Thyroid gland (tissue), 4 donors: ENCODE results near the gene KCNQ1. TPM values are rescaled to one million over a fixed set of nuclear protein-coding genes. Genes with fewer than 3 reads are reported as not detected.

ENCODE experiments used
- DNase-seq, 2 donors: peaks; one replicate each; pipeline ENCODE4 v3.0.0-alpha.2; 2019
- H3K27ac ChIP-seq, 3 donors: fragments of 200-600 bp; sonication (generic); 1 replicate in 2 of 3; 2 replicates in 1 of 3; pipeline ENCODE4 v1.5.1; 2016 to 2019; ENCODE audit warnings: mild to moderate bottlenecking in 1 of 3, moderate library complexity in 1 of 3
- H3K27me3 ChIP-seq: fragments of 200-600 bp; sonication (generic); one replicate; pipeline ENCODE4 v1.5.1; 2019
- H3K36me3 ChIP-seq, 2 donors: fragments of 200-600 bp; sonication (generic); one replicate each; pipeline ENCODE4 v1.5.1; 2016 to 2019
- H3K4me1 ChIP-seq, 2 donors: fragments of 200-600 bp; sonication (generic); one replicate each; pipeline ENCODE4 v1.5.1; 2017 to 2019
- H3K4me3 ChIP-seq, 3 donors: fragments of 200-600 bp; sonication (generic); replicated peaks in 1 of 3; 1 replicate in 2 of 3; 2 replicates in 1 of 3; pipeline ENCODE4 v1.5.1; 2016; ENCODE audit warnings: mild to moderate bottlenecking in 1 of 3
- H3K9me3 ChIP-seq: fragments of 200-600 bp; sonication (generic); one replicate; pipeline ENCODE4 v1.5.1; 2017
- POLR2A ChIP-seq, 2 donors: fragments of 450-650 bp; IDR thresholded peaks; one replicate each; pipeline ENCODE4 v1.6.1; 2017; ENCODE audit warnings: antibody characterized with exemption in 2 of 2, mild to moderate bottlenecking in 2 of 2, moderate library complexity in 1 of 2
- WGBS, 2 donors: methylation state at CpG; one replicate each; pipeline ENCODE4 v1.1.5; 2017; 5-methylcytosine and 5-hydroxymethylcytosine counted together
- intact Hi-C: fragments of 100-400 bp; cut with DNase I; formaldehyde crosslinking; loops from one replicate; pipeline ENCODE4 v1.15.1; 2023
- total RNA-seq, 4 donors: library from RNA; depleted of rRNA; stranded (reverse); fragments of >200 nt; gene quantifications; one replicate each; pipeline ENCODE4 v1.2.3, GENCODE V29; 2016
- TF ChIP-seq, protein P1 (sequence below), 6 experiments: fragments of 200-600 bp in 3 of 6; fragments of 450-650 bp in 3 of 6; sonication (generic) in 3 of 6; IDR thresholded peaks; one replicate each; pipeline ENCODE4 v1.5.1; 2016 to 2019; ENCODE audit warnings: antibody characterized with exemption in 6 of 6, mild to moderate bottlenecking in 2 of 6, inconsistent platforms in 1 of 6, moderate library complexity in 1 of 6

KCNQ1 gene
- total RNA-seq, 4 donors from 2014 or later = 51.3 to 103 (median 97.8) TPM

- no peak for DNase-seq
- Histone ChIP-seq H3K4me1 (no peaks in the 10 kb centered on the region), H3K9me3 (no peaks in the 10 kb centered on the region), H3K36me3 (no peaks in the 10 kb centered on the region), H3K4me3 (no peak overlapping the region), H3K27me3 (no peaks in the 10 kb centered on the region), H3K27ac (no peak overlapping the region)
- intact Hi-C loops = no loop called here
- TF ChIP-seq, protein P1, sequence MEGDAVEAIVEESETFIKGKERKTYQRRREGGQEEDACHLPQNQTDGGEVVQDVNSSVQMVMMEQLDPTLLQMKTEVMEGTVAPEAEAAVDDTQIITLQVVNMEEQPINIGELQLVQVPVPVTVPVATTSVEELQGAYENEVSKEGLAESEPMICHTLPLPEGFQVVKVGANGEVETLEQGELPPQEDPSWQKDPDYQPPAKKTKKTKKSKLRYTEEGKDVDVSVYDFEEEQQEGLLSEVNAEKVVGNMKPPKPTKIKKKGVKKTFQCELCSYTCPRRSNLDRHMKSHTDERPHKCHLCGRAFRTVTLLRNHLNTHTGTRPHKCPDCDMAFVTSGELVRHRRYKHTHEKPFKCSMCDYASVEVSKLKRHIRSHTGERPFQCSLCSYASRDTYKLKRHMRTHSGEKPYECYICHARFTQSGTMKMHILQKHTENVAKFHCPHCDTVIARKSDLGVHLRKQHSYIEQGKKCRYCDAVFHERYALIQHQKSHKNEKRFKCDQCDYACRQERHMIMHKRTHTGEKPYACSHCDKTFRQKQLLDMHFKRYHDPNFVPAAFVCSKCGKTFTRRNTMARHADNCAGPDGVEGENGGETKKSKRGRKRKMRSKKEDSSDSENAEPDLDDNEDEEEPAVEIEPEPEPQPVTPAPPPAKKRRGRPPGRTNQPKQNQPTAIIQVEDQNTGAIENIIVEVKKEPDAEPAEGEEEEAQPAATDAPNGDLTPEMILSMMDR (IDR thresholded peaks at IDR 0.05) = no peak
- TF ChIP-seq POLR2A (IDR thresholded peaks at IDR 0.05) = no peak
- WGBS, 2 donors = 89 to 94% methylated on average over 8 to 11 of the region's 11 CpGs
Observed at GRCh38 chr11:2665526-2666400, 221.0 kb downstream of the KCNQ1 start.

DNA sequence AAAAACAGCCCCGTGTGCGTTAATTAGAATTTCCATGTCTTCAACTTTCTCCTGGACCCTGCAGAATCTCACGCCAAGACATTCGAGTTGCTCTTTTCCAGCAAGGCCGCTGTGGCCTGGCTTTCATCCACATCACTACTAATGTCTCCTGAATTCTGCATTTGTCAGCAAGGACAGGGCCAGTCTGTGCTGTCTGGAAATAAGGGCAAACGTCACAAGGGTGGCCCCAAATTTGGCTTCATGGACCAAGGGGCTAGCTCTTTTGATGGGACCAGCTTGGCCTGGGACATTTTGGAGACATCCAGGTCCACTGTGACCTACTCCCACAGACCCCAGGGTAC, 221.6 kb downstream of the KCNQ1 start:
- TF ChIP-seq, protein P1 (IDR thresholded peaks at IDR 0.05) = no peak
- TF ChIP-seq POLR2A (IDR thresholded peaks at IDR 0.05) = no peak
- Histone ChIP-seq H3K4me3 (no peak overlapping the region), H3K4me1 (no peaks in the 10 kb centered on the region), H3K9me3 (no peaks in the 10 kb centered on the region), H3K36me3 (no peaks in the 10 kb centered on the region), H3K27me3 (no peaks in the 10 kb centered on the region), H3K27ac (no peak overlapping the region)
- intact Hi-C loops = no loop called here
- 79 to 84% methylated on average over 6 of the region's 6 CpGs for WGBS, 2 donors
- no peak for DNase-seq

- H3K4me1 ChIP-seq = no peaks in the 10 kb centered on the region
- no peaks in the 10 kb centered on the region for H3K27me3 ChIP-seq
- no peaks in the 10 kb centered on the region for H3K9me3 ChIP-seq
- WGBS, 2 donors = 76 to 90% methylated on average over 15 of the region's 15 CpGs
- TF ChIP-seq, protein P1 (IDR thresholded peaks at IDR 0.05) = no peak
- TF ChIP-seq POLR2A (IDR thresholded peaks at IDR 0.05) = no peak
- intact Hi-C loops = no loop called here
- no peak for DNase-seq
- H3K36me3 ChIP-seq = no peaks in the 10 kb centered on the region
- H3K4me3 ChIP-seq = no peak overlapping the region
- H3K27ac ChIP-seq = no peak overlapping the region
Observed at GRCh38 chr11:2666828-2667570, 222.2 kb downstream of the KCNQ1 start.

GRCh38 chr11:2667940-2668339, 223.1 kb downstream of the KCNQ1 start:
- Histone ChIP-seq H3K27me3 (no peaks in the 10 kb centered on the region), H3K27ac (no peak overlapping the region), H3K36me3 (no peaks in the 10 kb centered on the region), H3K4me1 (peaks cover 0 to 1% of the 10 kb centered on the region in 2 donors), H3K4me3 (no peak overlapping the region), H3K9me3 (no peaks in the 10 kb centered on the region)
- 93 to 97% methylated on average over 2 of the region's 2 CpGs for WGBS, 2 donors
- intact Hi-C loops = no loop called here
- DNase-seq = no peak
- TF ChIP-seq, protein P1 (IDR thresholded peaks at IDR 0.05) = no peak
- no peak for TF ChIP-seq POLR2A (IDR thresholded peaks at IDR 0.05)

DNA sequence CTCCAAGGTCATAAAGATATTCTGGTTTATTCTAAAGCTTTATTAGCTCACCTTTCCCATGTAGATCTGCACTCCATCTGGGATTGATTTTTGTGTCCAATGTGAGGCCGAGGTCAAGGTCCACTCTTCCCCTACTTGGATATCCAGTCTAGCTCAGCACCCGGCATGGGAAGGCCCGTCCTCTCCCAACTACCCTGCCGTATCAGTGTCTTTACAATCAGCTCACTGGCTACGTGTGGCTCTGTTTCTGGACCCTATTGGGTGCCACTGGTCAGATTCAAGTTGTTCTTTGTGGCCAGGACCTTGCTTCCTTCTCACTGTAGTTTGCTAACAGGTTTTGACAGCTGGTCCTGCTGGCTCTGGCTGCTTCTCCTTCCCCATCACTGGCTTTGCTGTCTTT, 224.1 kb downstream of the KCNQ1 start:
- TF ChIP-seq, protein P1 (IDR thresholded peaks at IDR 0.05) = no peak
- no peak for TF ChIP-seq POLR2A (IDR thresholded peaks at IDR 0.05)
- Histone ChIP-seq H3K4me3 (no peak overlapping the region), H3K36me3 (no peaks in the 10 kb centered on the region), H3K27ac (no peak overlapping the region), H3K27me3 (no peaks in the 10 kb centered on the region), H3K9me3 (no peaks in the 10 kb centered on the region), H3K4me1 (peaks cover 9 to 11% of the 10 kb centered on the region in 2 donors)
- intact Hi-C loops = no loop called here
- no peak for DNase-seq
- 97 to 98% methylated on average over 5 of the region's 5 CpGs for WGBS, 2 donors
